HuH-7 (cell line): ENCODE measurements around the gene EMX1.
"Not testable (repeated sequence)": the region's sequence is repeated elsewhere in the genome, so short reads cannot be mapped to it uniquely, and the experiment has no call there.

Source experiments
- DNase-seq: peaks from one replicate; pipeline ENCODE4 v3.0.0; 2011; ENCODE audit warnings: low spot score

Gene EMX1

GRCh38 chr2:72900191-72900825, 17.0 kb upstream of the EMX1 start:
- no peak for DNase-seq

- no peak for DNase-seq
These were observed 15.9 kb upstream of the EMX1 start for GRCh38 chr2:72901426-72901825.

- not testable (repeated sequence) for DNase-seq
These were observed 9.9 kb upstream of the EMX1 start for GRCh38 chr2:72907369-72907768.

GRCh38 chr2:72908741-72909140, 8.6 kb upstream of the EMX1 start:
- DNase-seq, result no peak

- no peak for DNase-seq
These were observed 6.1 kb upstream of the EMX1 start for GRCh38 chr2:72911256-72911655.

- peak; percentile 39 for DNase-seq
These were observed 3.7 kb upstream of the EMX1 start for GRCh38 chr2:72913486-72914205.

- DNase-seq, result no peak
These were observed 3.1 kb upstream of the EMX1 start for GRCh38 chr2:72914206-72914559.

GRCh38 chr2:72914589-72915319, 2.6 kb upstream of the EMX1 start:
- DNase-seq, result peak; percentile 23

- peak; percentile 17 for DNase-seq
These were observed 1.9 kb upstream of the EMX1 start for GRCh38 chr2:72915320-72915906.

- DNase-seq, result peak; percentile 87
These were observed 1.2 kb upstream of the EMX1 start for GRCh38 chr2:72915907-72916742.

- DNase-seq, result peak; percentile 61
These were observed 579 bp upstream of the EMX1 start for GRCh38 chr2:72916743-72917137.

GRCh38 chr2:72917877-72918553, 696 bp downstream of the EMX1 start:
- peak; percentile 63 for DNase-seq

- peak; percentile 33 for DNase-seq
These were observed 2.3 kb downstream of the EMX1 start for GRCh38 chr2:72919414-72920317.

GRCh38 chr2:72920318-72921087, 3.2 kb downstream of the EMX1 start:
- DNase-seq, result peak; percentile 16

GRCh38 chr2:72921088-72921851, 4.0 kb downstream of the EMX1 start:
- peak; percentile 19 for DNase-seq

- peak; percentile 12 for DNase-seq
These were observed 4.5 kb downstream of the EMX1 start for GRCh38 chr2:72921853-72922252.

GRCh38 chr2:72923833-72924352, 6.6 kb downstream of the EMX1 start:
- DNase-seq, result peak; percentile 10
